Stomach (tissue), 4 donors: ENCODE measurements around the gene C1QTNF9B.

Source experiments
- POLR2AphosphoS5 ChIP-seq, 3 donors: sonication (generic); formaldehyde crosslinking; IDR thresholded peaks; one replicate each; pipeline ENCODE4 v1.6.1; 2016; ENCODE audit warnings: antibody characterized with exemption in 3 of 3
- TF ChIP-seq, protein P1 (sequence below), 7 experiments: fragments of 450-650 bp in 4 of 7; fragments of 200-600 bp in 3 of 7; sonication (generic) in 3 of 7; IDR thresholded peaks; one replicate each; pipeline ENCODE4 v1.5.1; 2016 to 2019; ENCODE audit warnings: antibody characterized with exemption in 7 of 7, control low read depth in 2 of 7, mild to moderate bottlenecking in 1 of 7

- TF ChIP-seq, protein P1, sequence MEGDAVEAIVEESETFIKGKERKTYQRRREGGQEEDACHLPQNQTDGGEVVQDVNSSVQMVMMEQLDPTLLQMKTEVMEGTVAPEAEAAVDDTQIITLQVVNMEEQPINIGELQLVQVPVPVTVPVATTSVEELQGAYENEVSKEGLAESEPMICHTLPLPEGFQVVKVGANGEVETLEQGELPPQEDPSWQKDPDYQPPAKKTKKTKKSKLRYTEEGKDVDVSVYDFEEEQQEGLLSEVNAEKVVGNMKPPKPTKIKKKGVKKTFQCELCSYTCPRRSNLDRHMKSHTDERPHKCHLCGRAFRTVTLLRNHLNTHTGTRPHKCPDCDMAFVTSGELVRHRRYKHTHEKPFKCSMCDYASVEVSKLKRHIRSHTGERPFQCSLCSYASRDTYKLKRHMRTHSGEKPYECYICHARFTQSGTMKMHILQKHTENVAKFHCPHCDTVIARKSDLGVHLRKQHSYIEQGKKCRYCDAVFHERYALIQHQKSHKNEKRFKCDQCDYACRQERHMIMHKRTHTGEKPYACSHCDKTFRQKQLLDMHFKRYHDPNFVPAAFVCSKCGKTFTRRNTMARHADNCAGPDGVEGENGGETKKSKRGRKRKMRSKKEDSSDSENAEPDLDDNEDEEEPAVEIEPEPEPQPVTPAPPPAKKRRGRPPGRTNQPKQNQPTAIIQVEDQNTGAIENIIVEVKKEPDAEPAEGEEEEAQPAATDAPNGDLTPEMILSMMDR (IDR thresholded peaks at IDR 0.05), result no peak
- no peak for TF ChIP-seq POLR2AphosphoS5 (IDR thresholded peaks at IDR 0.05)
Observed at GRCh38 chr13:23903906-23904280, 6.6 kb upstream of the C1QTNF9B start.
